ENCODE results near the gene TBX6.

DNA sequence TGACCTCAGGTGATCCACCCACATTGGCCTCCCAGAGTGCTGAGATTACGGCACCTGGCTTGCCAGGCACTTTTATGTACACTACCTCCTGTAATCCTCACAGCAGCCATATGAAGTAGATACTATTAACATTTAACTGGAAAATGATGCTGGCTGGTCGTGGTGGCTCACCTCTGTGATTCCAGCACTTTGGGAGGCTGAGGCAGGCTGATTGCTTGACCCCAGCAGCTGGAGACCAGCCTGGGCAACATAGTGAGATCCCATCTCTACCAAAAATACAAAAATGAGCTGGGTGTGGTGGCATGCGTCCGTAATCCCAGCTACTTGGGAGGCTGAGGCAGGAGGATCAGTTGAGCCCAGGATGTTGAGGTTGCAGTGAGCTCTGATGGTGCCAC lies 33.3 kb upstream of the TBX6 start:
- TF ChIP-seq, protein P1, sequence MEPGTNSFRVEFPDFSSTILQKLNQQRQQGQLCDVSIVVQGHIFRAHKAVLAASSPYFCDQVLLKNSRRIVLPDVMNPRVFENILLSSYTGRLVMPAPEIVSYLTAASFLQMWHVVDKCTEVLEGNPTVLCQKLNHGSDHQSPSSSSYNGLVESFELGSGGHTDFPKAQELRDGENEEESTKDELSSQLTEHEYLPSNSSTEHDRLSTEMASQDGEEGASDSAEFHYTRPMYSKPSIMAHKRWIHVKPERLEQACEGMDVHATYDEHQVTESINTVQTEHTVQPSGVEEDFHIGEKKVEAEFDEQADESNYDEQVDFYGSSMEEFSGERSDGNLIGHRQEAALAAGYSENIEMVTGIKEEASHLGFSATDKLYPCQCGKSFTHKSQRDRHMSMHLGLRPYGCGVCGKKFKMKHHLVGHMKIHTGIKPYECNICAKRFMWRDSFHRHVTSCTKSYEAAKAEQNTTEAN (CRISPR knock-in tag; IDR thresholded peaks at IDR 0.05): no peak
- TF ChIP-seq, protein P2, sequence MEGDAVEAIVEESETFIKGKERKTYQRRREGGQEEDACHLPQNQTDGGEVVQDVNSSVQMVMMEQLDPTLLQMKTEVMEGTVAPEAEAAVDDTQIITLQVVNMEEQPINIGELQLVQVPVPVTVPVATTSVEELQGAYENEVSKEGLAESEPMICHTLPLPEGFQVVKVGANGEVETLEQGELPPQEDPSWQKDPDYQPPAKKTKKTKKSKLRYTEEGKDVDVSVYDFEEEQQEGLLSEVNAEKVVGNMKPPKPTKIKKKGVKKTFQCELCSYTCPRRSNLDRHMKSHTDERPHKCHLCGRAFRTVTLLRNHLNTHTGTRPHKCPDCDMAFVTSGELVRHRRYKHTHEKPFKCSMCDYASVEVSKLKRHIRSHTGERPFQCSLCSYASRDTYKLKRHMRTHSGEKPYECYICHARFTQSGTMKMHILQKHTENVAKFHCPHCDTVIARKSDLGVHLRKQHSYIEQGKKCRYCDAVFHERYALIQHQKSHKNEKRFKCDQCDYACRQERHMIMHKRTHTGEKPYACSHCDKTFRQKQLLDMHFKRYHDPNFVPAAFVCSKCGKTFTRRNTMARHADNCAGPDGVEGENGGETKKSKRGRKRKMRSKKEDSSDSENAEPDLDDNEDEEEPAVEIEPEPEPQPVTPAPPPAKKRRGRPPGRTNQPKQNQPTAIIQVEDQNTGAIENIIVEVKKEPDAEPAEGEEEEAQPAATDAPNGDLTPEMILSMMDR (IDR thresholded peaks at IDR 0.05): no peak
- TF ChIP-seq, protein P3, sequence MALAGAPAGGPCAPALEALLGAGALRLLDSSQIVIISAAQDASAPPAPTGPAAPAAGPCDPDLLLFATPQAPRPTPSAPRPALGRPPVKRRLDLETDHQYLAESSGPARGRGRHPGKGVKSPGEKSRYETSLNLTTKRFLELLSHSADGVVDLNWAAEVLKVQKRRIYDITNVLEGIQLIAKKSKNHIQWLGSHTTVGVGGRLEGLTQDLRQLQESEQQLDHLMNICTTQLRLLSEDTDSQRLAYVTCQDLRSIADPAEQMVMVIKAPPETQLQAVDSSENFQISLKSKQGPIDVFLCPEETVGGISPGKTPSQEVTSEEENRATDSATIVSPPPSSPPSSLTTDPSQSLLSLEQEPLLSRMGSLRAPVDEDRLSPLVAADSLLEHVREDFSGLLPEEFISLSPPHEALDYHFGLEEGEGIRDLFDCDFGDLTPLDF (CRISPR knock-in tag; IDR thresholded peaks at IDR 0.05): no peak
- TF ChIP-seq ESRRA (CRISPR knock-in tag; IDR thresholded peaks at IDR 0.05; ENCODE audit: borderline replicate concordance): no peak

Data from WTC11 (cell line).